Kidney (tissue), 14 donors: Measurements from ENCODE around the gene CCNY. TPM values are rescaled to one million over a fixed set of nuclear protein-coding genes. Genes with fewer than 3 reads are reported as not detected.

Experiments used
- DNase-seq, 5 donors: peaks; one replicate each; pipeline ENCODE4 v3.0.0-alpha.2; 2013 to 2020
- FAIRE-seq: peaks from 2 replicates; lab custom pipeline; 2012; peaks lifted over from hg19 to GRCh38; lab: Jason Lieb, UNC
- H3K27ac ChIP-seq, 2 donors: one replicate each; pipeline ENCODE4 v1.7.0; 2013; ENCODE audit warnings: low read depth in 2 of 2, low read length in 2 of 2, inconsistent platforms in 1 of 2
- H3K27me3 ChIP-seq: one replicate; pipeline ENCODE4 v1.7.1; 2013; ENCODE audit warnings: low read length, inconsistent platforms; ENCODE audit not compliant: control insufficient read depth, insufficient read depth
- H3K36me3 ChIP-seq, 3 donors: one replicate each; pipeline versions ENCODE4 v1.7.0 to v1.7.1; 2013; ENCODE audit warnings: low read length in 3 of 3, control low read depth in 1 of 3, inconsistent platforms in 1 of 3; ENCODE audit not compliant: insufficient read depth in 3 of 3, control insufficient read depth in 2 of 3
- H3K4me1 ChIP-seq, 3 donors: one replicate each; pipeline versions ENCODE4 v1.7.0 to v1.7.1; 2013; ENCODE audit warnings: low read length in 3 of 3, inconsistent platforms in 1 of 3, low read depth in 1 of 3; ENCODE audit not compliant: control insufficient read depth in 2 of 3, insufficient read depth in 2 of 3
- H3K4me3 ChIP-seq, 3 donors: one replicate each; pipeline versions ENCODE4 v1.7.0 to v1.8.1; 2013; ENCODE audit warnings: low read length in 3 of 3, control low read depth in 1 of 3, inconsistent platforms in 1 of 3
- H3K9ac ChIP-seq, 3 donors: one replicate each; pipeline versions ENCODE4 v1.7.0 to v1.7.1; 2013; ENCODE audit warnings: low read length in 3 of 3, control low read depth in 1 of 3, inconsistent platforms in 1 of 3
- H3K9me3 ChIP-seq, 3 donors: one replicate each; pipeline versions ENCODE4 v1.7.0 to v1.7.1; 2013; ENCODE audit warnings: low read length in 3 of 3, control low read depth in 1 of 3, inconsistent platforms in 1 of 3; ENCODE audit not compliant: control insufficient read depth in 2 of 3, insufficient read depth in 1 of 3
- intact Hi-C: fragments of 100-400 bp; cut with DNase I; formaldehyde crosslinking; loops from one replicate; pipeline ENCODE4 v1.11.1; 2022
- polyA plus RNA-seq: library from polyadenylated mRNA; stranded (reverse); fragments of 350-450 nt; fragmentation: Illumina TruSeq; extraction: RNeasy Lipid Tissue Mini Kit (QIAGEN cat#74804); gene quantifications from one replicate; pipeline ENCODE4 v1.2.3, GENCODE V29; 2014; ENCODE audit warnings: low read depth, low replicate concordance; ENCODE audit not compliant: insufficient read depth
- total RNA-seq: library from RNA; stranded (reverse); fragmentation: NEBNext Ultra II Directional; extraction: Animal tissue kit (Norgen Biotek cat#: 25700); gene quantifications from one replicate; pipeline ENCODE4 v1.2.1, GENCODE V29; 2021
- TF ChIP-seq, protein P1 (sequence below): IDR thresholded peaks from 3 replicates; pipeline ENCODE4 v1.5.1; 2012; ENCODE audit warnings: mild to moderate bottlenecking, moderate library complexity, borderline replicate concordance; ENCODE audit not compliant: insufficient read depth; ENCODE audit errors: extremely low read depth
- donor health status: control.
- donor health status: control.
- donor health status: control.
- donor health status: control.
- donor health status: control.
- donor health status: DM: yes; HTN: yes; CAD: no.
- donor health status: Normal renal cell carcinoma (clear cell type).

CCNY gene
- total and polyA plus RNA-seq, 2 donors from 2014 or later = 45.6 to 77.2 TPM

GRCh38 chr10:35355971-35356724, 19.8 kb downstream of the CCNY start:
- Histone ChIP-seq H3K9me3 (no peaks in the 10 kb centered on the region), H3K36me3 (no peaks in the 10 kb centered on the region), H3K9ac (no peak overlapping the region), H3K27ac (no peak overlapping the region), H3K4me3 (no peak overlapping the region), H3K4me1 (peaks cover 0 to 10% (median 6%) of the 10 kb centered on the region in 3 donors), H3K27me3 (no peaks in the 10 kb centered on the region)
- DNase-seq (no peak), FAIRE-seq (no peak)
- intact Hi-C loops = no loop called here
- TF ChIP-seq, protein P1, sequence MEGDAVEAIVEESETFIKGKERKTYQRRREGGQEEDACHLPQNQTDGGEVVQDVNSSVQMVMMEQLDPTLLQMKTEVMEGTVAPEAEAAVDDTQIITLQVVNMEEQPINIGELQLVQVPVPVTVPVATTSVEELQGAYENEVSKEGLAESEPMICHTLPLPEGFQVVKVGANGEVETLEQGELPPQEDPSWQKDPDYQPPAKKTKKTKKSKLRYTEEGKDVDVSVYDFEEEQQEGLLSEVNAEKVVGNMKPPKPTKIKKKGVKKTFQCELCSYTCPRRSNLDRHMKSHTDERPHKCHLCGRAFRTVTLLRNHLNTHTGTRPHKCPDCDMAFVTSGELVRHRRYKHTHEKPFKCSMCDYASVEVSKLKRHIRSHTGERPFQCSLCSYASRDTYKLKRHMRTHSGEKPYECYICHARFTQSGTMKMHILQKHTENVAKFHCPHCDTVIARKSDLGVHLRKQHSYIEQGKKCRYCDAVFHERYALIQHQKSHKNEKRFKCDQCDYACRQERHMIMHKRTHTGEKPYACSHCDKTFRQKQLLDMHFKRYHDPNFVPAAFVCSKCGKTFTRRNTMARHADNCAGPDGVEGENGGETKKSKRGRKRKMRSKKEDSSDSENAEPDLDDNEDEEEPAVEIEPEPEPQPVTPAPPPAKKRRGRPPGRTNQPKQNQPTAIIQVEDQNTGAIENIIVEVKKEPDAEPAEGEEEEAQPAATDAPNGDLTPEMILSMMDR = no peak

DNA sequence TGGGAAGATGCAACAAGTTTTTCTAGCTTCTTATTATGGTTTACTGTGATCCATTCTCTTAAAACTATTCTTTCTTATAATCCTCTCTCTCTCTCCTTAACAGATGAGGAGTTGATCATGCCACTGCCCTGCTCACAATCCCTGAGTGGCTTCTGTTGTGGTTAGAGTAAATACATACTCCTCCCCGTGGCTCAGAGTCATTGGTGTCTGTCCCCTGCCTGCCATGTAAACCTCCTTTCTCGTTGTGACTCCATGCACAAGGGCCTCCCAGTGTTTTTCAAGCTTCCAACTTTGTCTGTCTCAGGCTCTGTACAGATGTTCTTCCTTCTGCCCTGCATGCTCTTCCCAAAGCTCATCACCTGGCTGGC, 20.4 kb downstream of the CCNY start:
- Histone ChIP-seq H3K4me3 (no peak overlapping the region), H3K9ac (no peak overlapping the region), H3K9me3 (no peaks in the 10 kb centered on the region), H3K36me3 (no peaks in the 10 kb centered on the region), H3K27ac (no peak overlapping the region), H3K4me1 (peaks cover 0 to 10% (median 6%) of the 10 kb centered on the region in 3 donors), H3K27me3 (no peaks in the 10 kb centered on the region)
- no peak for DNase-seq
- TF ChIP-seq, protein P1 = no peak
- FAIRE-seq = no peak
- intact Hi-C loops = no loop called here

- no peak overlapping the region for H3K27ac ChIP-seq
- no peak overlapping the region for H3K4me3 ChIP-seq
- H3K36me3 ChIP-seq = no peaks in the 10 kb centered on the region
- DNase-seq (no peak), FAIRE-seq (no peak)
- H3K9me3 ChIP-seq = no peaks in the 10 kb centered on the region
- H3K4me1 ChIP-seq = peaks cover 0 to 3% (median 0%) of the 10 kb centered on the region in 3 donors
- TF ChIP-seq, protein P1 = no peak
- intact Hi-C loops = no loop called here
- no peaks in the 10 kb centered on the region for H3K27me3 ChIP-seq
- H3K9ac ChIP-seq = no peak overlapping the region
These were observed 22.7 kb downstream of the CCNY start for GRCh38 chr10:35359056-35359455.
